H1 (cell line): ENCODE measurements around the gene NCAPD2.

ENCODE experiments used
- RFX5 ChIP-seq: IDR thresholded peaks from 2 replicates; pipeline ENCODE4 v1.6.1; 2011; ENCODE audit warnings: low read depth, low read length, improper control_type of control experiment, borderline replicate concordance
- RNF2 ChIP-seq: fragments of 200-900, 300-1000 bp; sonication (generic); IDR thresholded peaks from 2 replicates; pipeline ENCODE4 v1.7.1; 2016; ENCODE audit warnings: borderline replicate concordance, low read depth, mild to moderate bottlenecking, antibody characterized with exemption, low read length; ENCODE audit not compliant: poor library complexity, severe bottlenecking; ENCODE audit errors: missing control alignments

DNA sequence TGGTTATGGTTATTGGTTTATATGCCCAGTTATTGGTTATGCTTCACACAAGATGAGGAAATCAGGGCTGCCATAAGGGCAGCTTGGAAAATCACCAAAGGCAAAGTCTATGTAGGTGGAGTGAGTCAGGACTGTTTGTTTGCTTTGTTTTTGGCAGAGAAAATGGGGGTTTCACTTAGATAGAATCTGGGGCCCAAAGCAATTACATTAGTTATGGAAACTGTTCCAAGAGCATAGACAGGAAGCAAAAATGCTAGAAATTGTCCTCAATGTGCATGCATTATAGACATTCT lies 25.7 kb upstream of the NCAPD2 start:
- no peak for TF ChIP-seq RFX5
- TF ChIP-seq RNF2: no peak
